Smooth muscle cell (in vitro differentiated cells): ENCODE results near the gene ALDH6A1. TPM values are rescaled to one million over a fixed set of nuclear protein-coding genes. Genes with fewer than 3 reads are reported as not detected.
"Not testable (repeated sequence)": the region's sequence is repeated elsewhere in the genome, so short reads cannot be mapped to it uniquely, and the experiment has no call there.

ENCODE experiments used
- DNase-seq: peaks from one replicate; lab custom pipeline; 2025; ENCODE audit not compliant: unreplicated experiment; lab: John Stamatoyannopoulos, UW
- H2AFZ ChIP-seq: fragments of 200-600 bp; sonication (generic); 2 replicates; pipeline ENCODE4 v1.6.0; 2016; ENCODE audit warnings: antibody characterized with exemption, low read depth, mild to moderate bottlenecking
- H3F3A ChIP-seq: fragments of 200-600 bp; sonication (generic); 2 replicates; pipeline ENCODE4 v1.6.0; 2017; ENCODE audit warnings: antibody characterized with exemption, low read depth
- H3K27ac ChIP-seq: fragments of 200-600 bp; sonication (generic); 2 replicates; pipeline ENCODE4 v1.5.1; 2016; ENCODE audit warnings: low read depth, mild to moderate bottlenecking
- H3K27me3 ChIP-seq: fragments of 200-600 bp; sonication (generic); 2 replicates; pipeline ENCODE4 v1.6.1; 2016; ENCODE audit warnings: low read depth, mild to moderate bottlenecking
- H3K36me3 ChIP-seq: fragments of 200-600 bp; sonication (generic); 2 replicates; pipeline ENCODE4 v1.5.1; 2016; ENCODE audit warnings: low read depth
- H3K4me1 ChIP-seq: fragments of 200-600 bp; sonication (generic); 2 replicates; pipeline ENCODE4 v1.5.1; 2016; ENCODE audit warnings: low read depth
- H3K4me2 ChIP-seq: fragments of 200-600 bp; sonication (generic); 2 replicates; pipeline ENCODE4 v1.6.0; 2016; ENCODE audit warnings: mild to moderate bottlenecking
- H3K4me3 ChIP-seq: fragments of 200-600 bp; sonication (generic); 2 replicates; pipeline ENCODE4 v1.5.1; 2016; ENCODE audit warnings: mild to moderate bottlenecking
- H3K79me2 ChIP-seq: fragments of 200-600 bp; sonication (generic); 2 replicates; pipeline ENCODE4 v1.6.0; 2016; ENCODE audit warnings: low read depth, mild to moderate bottlenecking
- H3K9ac ChIP-seq: fragments of 200-600 bp; sonication (generic); 2 replicates; pipeline ENCODE4 v1.6.0; 2016; ENCODE audit warnings: low read depth
- H3K9me3 ChIP-seq: fragments of 200-600 bp; sonication (generic); replicated peaks from 2 replicates; pipeline ENCODE4 v1.5.1; 2016; ENCODE audit warnings: low read depth
- H4K20me1 ChIP-seq: fragments of 200-600 bp; sonication (generic); 2 replicates; pipeline ENCODE4 v1.6.0; 2016; ENCODE audit warnings: low read depth
- WGBS: methylation state at CpG from one replicate; pipeline ENCODE4 v1.1.7; 2016; ENCODE audit warnings: low lambda C conversion rate; 5-methylcytosine and 5-hydroxymethylcytosine counted together
- polyA plus RNA-seq: library from polyadenylated mRNA; unstranded; fragments of >200 nt; fragmentation: Nextera tagmentation; extraction: Ambion mirVana; gene quantifications from 2 replicates; pipeline ENCODE4 v1.2.1, GENCODE V29; 2016
- total RNA-seq: library from RNA; depleted of rRNA; stranded (reverse); fragments of >200 nt; gene quantifications from 2 replicates; pipeline ENCODE4 v1.2.3, GENCODE V29; 2014
- TF ChIP-seq, protein P1 (sequence below): fragments of 200-600 bp; sonication (generic); IDR thresholded peaks from 2 replicates; pipeline ENCODE4 v1.5.1; 2017; ENCODE audit warnings: borderline replicate concordance, mild to moderate bottlenecking, antibody characterized with exemption; ENCODE audit not compliant: insufficient read depth, poor library complexity, severe bottlenecking

The ALDH6A1 gene
- 16.1 and 22.3 TPM in 2 replicates for total RNA-seq
- polyA plus RNA-seq, result 18.2 and 18.9 TPM in 2 replicates

DNA sequence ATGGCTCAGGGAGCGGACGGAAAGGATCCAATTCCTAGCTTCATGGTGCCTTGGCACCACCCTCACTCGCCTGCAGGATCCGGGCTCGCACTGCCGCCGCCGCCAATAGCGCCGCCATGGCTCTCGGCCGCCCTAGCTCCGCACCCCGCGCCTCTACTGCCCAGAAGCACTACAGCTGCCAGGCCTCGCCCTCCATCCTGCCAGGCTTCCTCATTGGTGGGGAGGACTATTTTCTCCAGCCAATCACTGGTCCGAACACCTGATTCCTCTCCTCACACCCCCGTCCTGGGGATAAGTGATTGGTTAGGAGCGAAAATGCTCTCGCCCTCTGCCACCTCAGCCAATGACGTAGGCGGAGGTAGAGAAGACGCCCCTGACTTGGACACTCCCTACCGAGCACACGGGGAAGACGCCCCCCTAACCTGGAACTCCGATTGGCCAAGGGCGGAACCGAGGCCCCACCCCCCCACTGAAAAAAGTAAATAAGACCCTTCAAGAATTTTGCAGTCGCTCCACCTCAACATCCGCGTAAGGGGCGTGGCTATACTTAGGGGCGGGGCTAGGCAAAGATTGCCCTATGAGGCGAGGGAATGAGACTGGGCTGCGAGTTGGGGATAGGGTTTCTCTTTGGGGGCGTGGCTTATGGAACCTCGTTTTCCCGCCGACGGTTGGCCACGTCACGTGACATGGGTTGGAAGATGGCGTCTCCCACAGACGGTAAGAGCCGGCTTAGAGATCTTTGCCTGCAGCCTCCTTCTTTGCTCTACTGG is at the start of gene ALDH6A1, which contains the start of gene LIN52:
Gene ALDH6A1, minus strand, starts transcription at position 177 of the 770 bp plus-strand sequence. Its CDS starts 59 bp downstream, at position 118.
Gene LIN52, plus strand, starts transcription at position 680 of the 770 bp plus-strand sequence. Its CDS starts 19 bp downstream, at position 699.
- peak within 1 kb of the TSS; percentile 87 for H2AFZ ChIP-seq
- peak within 1 kb of the TSS; percentile 79 for H3K4me3 ChIP-seq
- no peaks in the 10 kb centered on the region for H3K27me3 ChIP-seq
- no peaks in the 10 kb centered on the region for H3F3A ChIP-seq
- peak within 1 kb of the TSS; percentile 86 for H3K9ac ChIP-seq
- H3K4me2 ChIP-seq, result peak within 1 kb of the TSS; percentile 94
- TF ChIP-seq, protein P1, sequence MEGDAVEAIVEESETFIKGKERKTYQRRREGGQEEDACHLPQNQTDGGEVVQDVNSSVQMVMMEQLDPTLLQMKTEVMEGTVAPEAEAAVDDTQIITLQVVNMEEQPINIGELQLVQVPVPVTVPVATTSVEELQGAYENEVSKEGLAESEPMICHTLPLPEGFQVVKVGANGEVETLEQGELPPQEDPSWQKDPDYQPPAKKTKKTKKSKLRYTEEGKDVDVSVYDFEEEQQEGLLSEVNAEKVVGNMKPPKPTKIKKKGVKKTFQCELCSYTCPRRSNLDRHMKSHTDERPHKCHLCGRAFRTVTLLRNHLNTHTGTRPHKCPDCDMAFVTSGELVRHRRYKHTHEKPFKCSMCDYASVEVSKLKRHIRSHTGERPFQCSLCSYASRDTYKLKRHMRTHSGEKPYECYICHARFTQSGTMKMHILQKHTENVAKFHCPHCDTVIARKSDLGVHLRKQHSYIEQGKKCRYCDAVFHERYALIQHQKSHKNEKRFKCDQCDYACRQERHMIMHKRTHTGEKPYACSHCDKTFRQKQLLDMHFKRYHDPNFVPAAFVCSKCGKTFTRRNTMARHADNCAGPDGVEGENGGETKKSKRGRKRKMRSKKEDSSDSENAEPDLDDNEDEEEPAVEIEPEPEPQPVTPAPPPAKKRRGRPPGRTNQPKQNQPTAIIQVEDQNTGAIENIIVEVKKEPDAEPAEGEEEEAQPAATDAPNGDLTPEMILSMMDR, result no peak
- H4K20me1 ChIP-seq, result no peaks in the 10 kb centered on the region
- no peaks in the 10 kb centered on the region for H3K9me3 ChIP-seq
- H3K4me1 ChIP-seq, result peaks cover 16% of the 10 kb centered on the region
- peak within 1 kb of the TSS; percentile 91 for H3K27ac ChIP-seq
- H3K79me2 ChIP-seq, result peaks cover 22% of the 10 kb centered on the region
- WGBS, result under 1% methylated on average over 46 of the region's 46 CpGs
- peak; percentile 96 for DNase-seq
- no peaks in the 10 kb centered on the region for H3K36me3 ChIP-seq

- no peak overlapping the region for H3K4me3 ChIP-seq
Observed at GRCh38 chr14:74127634-74128033, 43.4 kb upstream of the ALDH6A1 start.

DNA sequence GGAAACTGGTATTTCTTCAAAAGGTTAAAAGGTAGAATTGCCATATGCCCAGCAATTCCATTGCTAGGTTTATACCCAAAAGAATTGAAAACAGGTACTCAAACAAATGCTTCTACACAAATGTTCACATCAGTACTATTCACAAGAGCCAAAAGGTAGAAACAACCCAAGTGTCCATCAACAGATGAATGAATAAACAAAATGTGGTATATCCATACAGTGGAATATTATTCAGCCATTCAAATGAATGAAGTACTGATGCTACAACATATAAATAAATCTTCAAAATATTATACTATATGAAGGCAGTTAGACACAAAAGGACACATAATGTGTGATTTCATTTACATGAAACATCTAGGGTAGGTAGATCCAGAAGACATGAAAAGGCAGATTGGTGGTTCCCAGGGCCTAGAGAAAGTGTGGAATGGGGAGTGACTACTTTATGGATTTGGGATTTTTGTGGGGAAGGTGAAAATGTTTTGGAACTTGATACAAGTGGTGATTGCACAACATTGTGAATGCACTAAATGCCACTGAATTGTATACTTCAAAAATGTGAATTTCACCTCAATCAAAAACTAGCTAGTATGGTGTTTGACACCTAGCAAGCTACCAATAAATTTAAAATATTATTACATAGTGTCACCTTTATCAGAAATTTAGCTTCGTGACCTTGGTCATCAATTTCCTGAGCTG is 42.2 kb upstream of the ALDH6A1 start:
- H3K9me3 ChIP-seq, result no peaks in the 10 kb centered on the region
- no peaks in the 10 kb centered on the region for H3F3A ChIP-seq
- no peak overlapping the region for H3K9ac ChIP-seq
- no peak for DNase-seq
- H3K36me3 ChIP-seq, result no peaks in the 10 kb centered on the region
- TF ChIP-seq, protein P1, result no peak
- H2AFZ ChIP-seq, result no peak overlapping the region
- H3K4me2 ChIP-seq, result no peak overlapping the region
- H3K27me3 ChIP-seq, result peaks cover 33% of the 10 kb centered on the region
- no peaks in the 10 kb centered on the region for H3K4me1 ChIP-seq
- no peak overlapping the region for H3K27ac ChIP-seq
- no peak overlapping the region for H3K4me3 ChIP-seq
- WGBS, result 100% methylated on average over 1 of the region's 1 CpG
- H3K79me2 ChIP-seq, result no peaks in the 10 kb centered on the region
- no peaks in the 10 kb centered on the region for H4K20me1 ChIP-seq

More at GRCh38 chr14:74127634-74128033, 43.4 kb upstream of the ALDH6A1 start:
- WGBS, result 92% methylated on average over 1 of the region's 1 CpG
- H3K9ac ChIP-seq, result no peak overlapping the region
- H3K36me3 ChIP-seq, result no peaks in the 10 kb centered on the region
- no peak for DNase-seq
- H3K4me2 ChIP-seq, result no peak overlapping the region
- H3K27ac ChIP-seq, result no peak overlapping the region
- no peaks in the 10 kb centered on the region for H3K79me2 ChIP-seq
- TF ChIP-seq, protein P1, result no peak
- H3K4me1 ChIP-seq, result no peaks in the 10 kb centered on the region
- H4K20me1 ChIP-seq, result no peaks in the 10 kb centered on the region
- peaks cover 44% of the 10 kb centered on the region for H3K27me3 ChIP-seq
- no peaks in the 10 kb centered on the region for H3K9me3 ChIP-seq
- no peak overlapping the region for H2AFZ ChIP-seq
- H3F3A ChIP-seq, result no peaks in the 10 kb centered on the region

GRCh38 chr14:74125487-74125886 is 41.2 kb upstream of the ALDH6A1 start:
- H3K9ac ChIP-seq, DNase-seq, H4K20me1 ChIP-seq, H2AFZ ChIP-seq, H3K4me2 ChIP-seq, H3K9me3 ChIP-seq, H3K4me1 ChIP-seq, H3K4me3 ChIP-seq, H3F3A ChIP-seq, H3K36me3 ChIP-seq, H3K79me2 ChIP-seq, H3K27ac ChIP-seq: not testable (repeated sequence)
- H3K27me3 ChIP-seq, result peaks cover 25% of the 10 kb centered on the region
- WGBS, result 74% methylated on average over 4 of the region's 5 CpGs
